Vagina (tissue), 2 donors: Measurements from ENCODE around the gene KCTD1. TPM values are rescaled to one million over a fixed set of nuclear protein-coding genes. Genes with fewer than 3 reads are reported as not detected.

Experiments used
- DNase-seq, 2 donors: peaks; one replicate each; pipeline ENCODE4 v3.0.0-alpha.2; 2017; ENCODE audit errors: extremely low spot score in 2 of 2
- H3K27ac ChIP-seq: fragments of 200-600 bp; sonication (generic); one replicate; pipeline ENCODE4 v1.5.1; 2019
- H3K27me3 ChIP-seq: fragments of 200-600 bp; sonication (generic); one replicate; pipeline ENCODE4 v1.5.1; 2019
- H3K36me3 ChIP-seq, 2 donors: fragments of 200-600 bp; sonication (generic); one replicate each; pipeline ENCODE4 v1.5.1; 2017 to 2019
- H3K4me1 ChIP-seq: fragments of 200-600 bp; sonication (generic); one replicate; pipeline ENCODE4 v1.5.1; 2019
- H3K4me3 ChIP-seq, 2 donors: fragments of 200-600 bp; sonication (generic); 1 replicate in 1 of 2; 2 replicates in 1 of 2; pipeline ENCODE4 v1.5.1; 2016 to 2019
- H3K9me3 ChIP-seq: fragments of 200-600 bp; sonication (generic); one replicate; pipeline ENCODE4 v1.5.1; 2019
- POLR2A ChIP-seq, 2 donors: fragments of 450-650 bp; IDR thresholded peaks; one replicate each; pipeline ENCODE4 v1.6.1; 2017; ENCODE audit warnings: antibody characterized with exemption in 2 of 2, mild to moderate bottlenecking in 2 of 2, moderate library complexity in 2 of 2
- POLR2AphosphoS5 ChIP-seq, 2 donors: sonication (generic); formaldehyde crosslinking; IDR thresholded peaks; one replicate each; pipeline ENCODE4 v1.9.0; 2017; ENCODE audit warnings: antibody characterized with exemption in 2 of 2, mild to moderate bottlenecking in 2 of 2, low read depth in 1 of 2; ENCODE audit not compliant: insufficient read depth in 1 of 2
- intact Hi-C: fragments of 100-400 bp; cut with DNase I; formaldehyde crosslinking; loops from one replicate; pipeline ENCODE4 v1.15.1; 2023
- total RNA-seq: library from RNA; depleted of rRNA; stranded (reverse); fragments of >200 nt; gene quantifications from one replicate; pipeline ENCODE4 v1.2.3, GENCODE V29; 2016
- TF ChIP-seq, protein P1 (sequence below), 3 experiments: fragments of 450-650 bp in 2 of 3; fragments of 200-600 bp in 1 of 3; sonication (generic) in 1 of 3; IDR thresholded peaks; one replicate each; pipeline ENCODE4 v1.5.1; 2017 to 2019; ENCODE audit warnings: antibody characterized with exemption in 3 of 3, mild to moderate bottlenecking in 2 of 3, moderate library complexity in 2 of 3

The KCTD1 gene
- total RNA-seq, 1 donor from 2014 or later: 46.9 TPM

DNA sequence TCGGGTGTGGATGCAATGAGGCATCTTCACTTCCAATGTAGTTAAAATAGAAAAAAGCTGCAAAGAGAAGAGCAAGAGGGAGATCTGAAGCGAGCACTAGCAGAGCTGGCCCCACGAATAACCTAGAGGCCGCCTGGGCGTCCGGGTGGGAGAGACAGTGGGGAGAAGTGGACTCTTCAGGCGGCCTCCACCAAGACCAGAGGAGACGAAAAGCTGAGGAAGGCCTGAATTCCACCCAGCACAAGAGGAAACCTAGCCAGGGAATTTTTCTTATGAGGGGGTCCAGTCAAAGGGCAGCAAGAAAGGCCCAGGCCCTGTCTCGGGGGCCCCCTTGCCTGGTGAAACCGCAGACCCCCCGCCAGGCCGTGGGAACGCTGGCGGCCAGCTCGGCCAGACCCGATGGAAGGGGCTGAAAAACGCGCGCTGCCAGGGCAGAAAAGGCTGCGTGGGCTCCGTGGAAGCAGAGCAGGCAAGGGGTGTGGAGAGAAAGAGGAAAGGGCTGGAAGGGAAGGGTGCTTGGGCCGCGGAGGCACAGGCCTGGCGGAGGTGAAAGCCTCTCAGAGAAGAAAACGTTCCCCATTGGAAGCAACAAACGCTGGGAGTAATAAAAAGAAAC, 69.2 kb downstream of the KCTD1 start:
- H3K9me3 ChIP-seq: no peaks in the 10 kb centered on the region
- H3K27ac ChIP-seq: peak overlapping the region; percentile 74
- no peaks in the 10 kb centered on the region for H3K36me3 ChIP-seq
- DNase-seq: no peak
- intact Hi-C loops: no loop called here
- TF ChIP-seq, protein P1, sequence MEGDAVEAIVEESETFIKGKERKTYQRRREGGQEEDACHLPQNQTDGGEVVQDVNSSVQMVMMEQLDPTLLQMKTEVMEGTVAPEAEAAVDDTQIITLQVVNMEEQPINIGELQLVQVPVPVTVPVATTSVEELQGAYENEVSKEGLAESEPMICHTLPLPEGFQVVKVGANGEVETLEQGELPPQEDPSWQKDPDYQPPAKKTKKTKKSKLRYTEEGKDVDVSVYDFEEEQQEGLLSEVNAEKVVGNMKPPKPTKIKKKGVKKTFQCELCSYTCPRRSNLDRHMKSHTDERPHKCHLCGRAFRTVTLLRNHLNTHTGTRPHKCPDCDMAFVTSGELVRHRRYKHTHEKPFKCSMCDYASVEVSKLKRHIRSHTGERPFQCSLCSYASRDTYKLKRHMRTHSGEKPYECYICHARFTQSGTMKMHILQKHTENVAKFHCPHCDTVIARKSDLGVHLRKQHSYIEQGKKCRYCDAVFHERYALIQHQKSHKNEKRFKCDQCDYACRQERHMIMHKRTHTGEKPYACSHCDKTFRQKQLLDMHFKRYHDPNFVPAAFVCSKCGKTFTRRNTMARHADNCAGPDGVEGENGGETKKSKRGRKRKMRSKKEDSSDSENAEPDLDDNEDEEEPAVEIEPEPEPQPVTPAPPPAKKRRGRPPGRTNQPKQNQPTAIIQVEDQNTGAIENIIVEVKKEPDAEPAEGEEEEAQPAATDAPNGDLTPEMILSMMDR (IDR thresholded peaks at IDR 0.05): no peak
- TF ChIP-seq POLR2A (IDR thresholded peaks at IDR 0.05): no peak
- TF ChIP-seq POLR2AphosphoS5 (IDR thresholded peaks at IDR 0.05; ENCODE audit: insufficient read depth in 1 of 2, low read depth in 1 of 2): no peak
- peak overlapping the region in 1 of 2 donors; percentile 21 for H3K4me3 ChIP-seq
- H3K4me1 ChIP-seq: peaks cover 39% of the 10 kb centered on the region
- H3K27me3 ChIP-seq: no peaks in the 10 kb centered on the region

DNA sequence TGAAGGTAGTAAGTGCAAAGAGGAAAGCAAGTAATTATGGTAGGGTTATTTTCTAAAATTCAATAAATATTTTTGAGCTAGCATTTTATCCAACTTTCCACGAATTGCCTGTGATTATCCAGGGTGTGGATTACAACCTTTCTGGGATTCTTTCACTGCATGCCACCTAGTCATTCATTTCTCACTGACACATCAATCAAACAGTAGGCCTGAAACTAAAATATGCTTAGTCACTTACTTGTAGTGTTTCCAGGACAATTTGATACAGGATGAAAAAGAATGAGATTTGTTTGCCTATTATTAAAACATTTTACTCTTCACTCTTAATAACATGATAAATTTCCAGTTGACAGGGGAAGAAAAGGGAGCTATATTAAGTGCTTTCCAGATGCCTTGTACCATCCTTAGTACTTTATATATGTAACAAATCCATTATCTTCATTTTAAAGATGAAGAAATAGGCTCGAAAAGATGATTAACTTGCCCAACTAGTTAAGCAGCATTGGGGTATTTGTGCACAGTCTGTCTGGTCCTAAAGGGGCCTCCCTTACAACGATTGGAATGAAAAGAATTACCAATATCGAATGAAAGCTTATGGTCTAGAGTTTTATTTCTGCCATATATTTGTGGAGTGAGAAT, 70.4 kb downstream of the KCTD1 start:
- Histone ChIP-seq H3K4me3 (no peak overlapping the region), H3K27ac (no peak overlapping the region), H3K4me1 (peaks cover 39% of the 10 kb centered on the region), H3K27me3 (no peaks in the 10 kb centered on the region), H3K36me3 (no peaks in the 10 kb centered on the region), H3K9me3 (no peaks in the 10 kb centered on the region)
- TF ChIP-seq, protein P1 (IDR thresholded peaks at IDR 0.05): no peak
- no peak for TF ChIP-seq POLR2A (IDR thresholded peaks at IDR 0.05)
- DNase-seq: no peak
- intact Hi-C loops: no loop called here

DNA sequence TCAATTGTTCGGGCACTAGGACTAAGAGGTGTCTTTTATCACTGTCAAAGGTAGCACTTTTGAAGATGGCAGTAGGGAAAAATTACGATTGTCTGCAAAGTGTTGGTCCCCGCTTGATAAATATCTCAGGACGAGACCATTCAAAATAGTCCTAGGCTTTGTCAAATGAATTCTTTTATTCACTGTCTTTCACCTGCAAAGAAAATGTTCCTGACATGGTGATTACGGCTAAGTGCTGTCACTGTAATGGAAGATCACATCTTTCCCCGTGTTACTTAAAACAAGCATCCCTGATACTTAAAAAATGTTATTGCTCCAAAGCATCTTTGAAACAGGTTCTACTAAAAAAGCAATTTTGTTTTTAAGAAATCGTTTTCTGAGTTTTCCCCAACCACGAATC, 71.7 kb downstream of the KCTD1 start:
- H3K9me3 ChIP-seq: no peaks in the 10 kb centered on the region
- peaks cover 37% of the 10 kb centered on the region for H3K4me1 ChIP-seq
- H3K27me3 ChIP-seq: no peaks in the 10 kb centered on the region
- intact Hi-C loops: no loop called here
- H3K4me3 ChIP-seq: no peak overlapping the region
- no peak overlapping the region for H3K27ac ChIP-seq
- no peaks in the 10 kb centered on the region for H3K36me3 ChIP-seq
- no peak for DNase-seq
- TF ChIP-seq POLR2AphosphoS5 (IDR thresholded peaks at IDR 0.05; ENCODE audit: insufficient read depth in 1 of 2, low read depth in 1 of 2): no peak
- TF ChIP-seq, protein P1 (IDR thresholded peaks at IDR 0.05): no peak
- TF ChIP-seq POLR2A (IDR thresholded peaks at IDR 0.05): no peak

DNA sequence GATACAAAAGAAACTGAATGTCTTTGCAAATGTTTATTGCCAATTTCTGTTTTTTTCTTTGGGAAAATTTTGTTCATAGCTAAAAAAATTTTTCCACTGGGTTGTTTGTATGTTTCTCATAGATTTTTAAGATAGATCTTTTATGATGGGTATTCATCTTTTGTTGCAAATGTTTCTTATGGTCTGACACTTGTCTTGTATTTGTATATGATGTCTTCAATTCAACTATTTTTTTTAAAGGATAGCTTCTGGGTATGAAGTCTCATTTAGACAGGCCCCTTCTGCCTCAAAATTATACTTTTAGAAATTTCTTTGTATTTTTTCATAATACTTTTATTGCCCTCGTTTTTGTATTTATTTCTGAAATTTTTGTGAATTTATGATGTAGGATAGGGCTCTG, 73.8 kb downstream of the KCTD1 start:
- no peak overlapping the region for H3K27ac ChIP-seq
- no peaks in the 10 kb centered on the region for H3K36me3 ChIP-seq
- no peak for DNase-seq
- intact Hi-C loops: no loop called here
- H3K4me1 ChIP-seq: peaks cover 16% of the 10 kb centered on the region
- H3K27me3 ChIP-seq: no peaks in the 10 kb centered on the region
- no peaks in the 10 kb centered on the region for H3K9me3 ChIP-seq
- no peak overlapping the region for H3K4me3 ChIP-seq
- TF ChIP-seq POLR2A (IDR thresholded peaks at IDR 0.05) (no peak), POLR2AphosphoS5 (IDR thresholded peaks at IDR 0.05; ENCODE audit: insufficient read depth in 1 of 2, low read depth in 1 of 2) (no peak)
- TF ChIP-seq, protein P1 (IDR thresholded peaks at IDR 0.05): no peak

DNA sequence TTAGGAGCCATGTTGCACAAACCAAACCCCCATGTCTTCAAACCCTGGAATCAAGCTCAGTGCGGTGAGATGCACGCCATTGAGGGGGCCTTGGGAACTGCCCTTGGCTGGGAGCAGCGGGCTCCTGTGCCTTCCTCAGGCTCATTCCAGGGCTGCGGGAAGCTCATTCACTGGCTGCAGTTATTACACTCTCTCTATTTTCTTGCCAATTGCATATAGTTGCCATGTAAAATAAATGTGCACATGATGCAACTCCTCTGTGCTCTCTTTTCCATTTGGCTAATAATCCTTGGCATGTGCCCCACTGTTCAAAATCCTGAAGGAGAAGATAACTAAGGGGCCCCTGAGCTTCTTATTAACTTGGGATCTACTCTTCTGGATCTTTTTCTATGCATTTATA, 74.7 kb downstream of the KCTD1 start:
- intact Hi-C loops: no loop called here
- Histone ChIP-seq H3K4me1 (peaks cover 7% of the 10 kb centered on the region), H3K36me3 (no peaks in the 10 kb centered on the region), H3K27me3 (no peaks in the 10 kb centered on the region), H3K9me3 (no peaks in the 10 kb centered on the region), H3K4me3 (no peak overlapping the region), H3K27ac (no peak overlapping the region)
- no peak for DNase-seq
- no peak for TF ChIP-seq POLR2A (IDR thresholded peaks at IDR 0.05)
- TF ChIP-seq, protein P1 (IDR thresholded peaks at IDR 0.05): no peak
- TF ChIP-seq POLR2AphosphoS5 (IDR thresholded peaks at IDR 0.05; ENCODE audit: insufficient read depth in 1 of 2, low read depth in 1 of 2): no peak
